HG03439 (cell line): ENCODE data around the gene PPT2.
A peak's percentile ranks its signal among the peaks of the same experiment; 100 is the strongest.
"Not testable (repeated sequence)": the region's sequence is repeated elsewhere in the genome, so short reads cannot be mapped to it uniquely, and the experiment has no call there.

Experiments
- ATAC-seq: cut with Tn5 transposase; IDR thresholded peaks from one replicate; pipeline ENCODE4 v1.9.1; 2021; ENCODE audit warnings: mild to moderate bottlenecking, moderate library complexity; ENCODE audit not compliant: unreplicated experiment

Gene PPT2

GRCh38 chr6:32188381-32189068, 34.6 kb downstream of the PPT2 start:
- no peak for ATAC-seq

DNA sequence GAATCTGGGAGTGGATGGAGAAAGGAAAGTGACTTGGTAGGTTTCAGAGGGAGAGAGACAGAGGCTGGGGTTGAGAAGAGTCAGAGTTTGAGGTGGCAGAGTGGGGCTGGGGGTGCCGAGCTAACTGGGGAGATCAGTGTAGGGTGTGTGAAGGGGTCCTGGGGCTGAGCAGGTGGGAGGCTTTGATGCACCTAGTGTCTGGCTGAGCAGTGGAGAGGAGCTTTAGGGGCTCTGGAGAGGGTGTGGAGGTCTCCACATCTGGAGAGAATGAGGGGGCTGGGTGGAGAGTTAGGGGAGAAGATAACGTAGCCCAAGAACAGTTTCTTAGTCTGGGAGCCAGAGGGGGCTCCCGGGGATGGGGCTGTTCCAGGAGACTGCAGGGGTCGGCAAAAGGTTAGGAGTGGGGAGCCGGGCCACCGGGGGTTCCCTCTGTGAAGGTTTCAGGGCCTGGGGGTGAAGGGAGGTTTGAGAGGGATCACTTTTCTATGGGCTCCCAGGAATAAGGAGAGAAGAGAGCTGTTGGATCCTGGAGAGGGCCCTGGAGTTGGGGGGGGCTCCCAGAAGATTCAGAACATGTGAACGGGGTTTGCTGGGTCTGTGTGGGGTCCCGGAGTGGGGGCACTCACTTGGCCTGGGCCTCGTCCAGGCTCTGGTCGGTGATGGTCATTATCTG, 35.3 kb downstream of the PPT2 start:
- ATAC-seq, result no peak

DNA sequence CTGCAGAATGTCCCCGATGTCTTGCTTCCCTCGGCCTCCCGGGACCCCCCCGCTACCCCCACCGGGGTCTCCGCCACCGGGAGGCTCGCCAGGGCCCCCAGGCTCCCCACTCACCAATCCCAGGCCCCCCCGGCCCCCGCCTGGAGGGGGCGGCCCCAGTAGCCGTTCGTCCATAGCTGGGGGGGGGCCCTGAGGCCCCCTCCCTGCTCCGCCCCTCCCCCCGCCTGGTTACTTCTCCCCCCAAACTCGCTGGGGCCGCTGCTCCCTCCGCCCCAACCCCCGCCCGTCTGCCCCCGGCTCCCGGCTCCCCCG, 35.8 kb downstream of the PPT2 start:
- no peak for ATAC-seq

GRCh38 chr6:32190054-32190851, 36.3 kb downstream of the PPT2 start, which contains the start of gene PBX2:
Gene PBX2 (minus strand): TSS chr6:32190202. CDS start chr6:32189915, 287 bp downstream.
- peak; percentile 47 for ATAC-seq

- no peak for ATAC-seq
Measured at GRCh38 chr6:32190911-32191677, 37.2 kb downstream of the PPT2 start.

GRCh38 chr6:32191696-32192607, 38.0 kb downstream of the PPT2 start:
- ATAC-seq, result no peak

GRCh38 chr6:32192608-32193039, 38.7 kb downstream of the PPT2 start, which contains the start of gene GPSM3:
Gene GPSM3 (minus strand): TSS chr6:32192643. CDS start chr6:32192513, 130 bp downstream.
- ATAC-seq, result no peak

- not testable (repeated sequence) for ATAC-seq
Measured at GRCh38 chr6:32193096-32193495, 39.2 kb downstream of the PPT2 start.

- ATAC-seq, result no peak
Measured at GRCh38 chr6:32194388-32194787, 40.4 kb downstream of the PPT2 start.

GRCh38 chr6:32194825-32195651, 41.1 kb downstream of the PPT2 start:
- ATAC-seq, result no peak

- peak; percentile 78 for ATAC-seq
Measured at GRCh38 chr6:32195652-32195901, 41.6 kb downstream of the PPT2 start.

GRCh38 chr6:32195902-32196681, 42.2 kb downstream of the PPT2 start:
- peak; percentile 76 for ATAC-seq

GRCh38 chr6:32196682-32197616, 43.0 kb downstream of the PPT2 start:
- ATAC-seq, result no peak

GRCh38 chr6:32198345-32198696, 44.4 kb downstream of the PPT2 start:
- ATAC-seq, result no peak

- ATAC-seq, result no peak
Measured at GRCh38 chr6:32198866-32199265, 44.9 kb downstream of the PPT2 start.

GRCh38 chr6:32200711-32201475, 47.0 kb downstream of the PPT2 start:
- no peak for ATAC-seq

GRCh38 chr6:32202186-32202585, 48.2 kb downstream of the PPT2 start:
- ATAC-seq, result no peak
